ENCODE data around the gene ATP8B2. TPM values are rescaled to one million over a fixed set of nuclear protein-coding genes. Genes with fewer than 3 reads are reported as not detected.

Gene ATP8B2
- total RNA-seq, 1 experiment from 2014 or later = 22.1 TPM

GRCh38 chr1:154353966-154354365 is 28.6 kb downstream of the ATP8B2 start (continued):
- no peak for TF ChIP-seq EZH2 (IDR thresholded peaks at IDR 0.05)
- no peak for TF ChIP-seq EZH2phosphoT487 (IDR thresholded peaks at IDR 0.05; ENCODE audit: borderline replicate concordance)
- TF ChIP-seq POLR2AphosphoS5 (IDR thresholded peaks at IDR 0.05; ENCODE audit: low read depth, low read length) = no peak

GRCh38 chr1:154358519-154358918 is 33.2 kb downstream of the ATP8B2 start:
- H3K27me3 ChIP-seq (ENCODE audit: insufficient read depth, low read length) = no peaks in the 10 kb centered on the region
- no peak for DNase-seq (ENCODE audit: low read depth, low spot score)
- H3K9me3 ChIP-seq (ENCODE audit: control insufficient read depth in 1 of 2, insufficient read depth in 1 of 2, low read depth in 1 of 2, low read length in 2 of 2) = no peaks in the 10 kb centered on the region
- no peak overlapping the region for H3K9ac ChIP-seq (ENCODE audit: low read length)
- no peak overlapping the region for H3K4me2 ChIP-seq (ENCODE audit: low read length)
- BruUV-seq (replicated peaks) = no TSS peak
- H3K4me1 ChIP-seq (ENCODE audit: control insufficient read depth in 1 of 2, insufficient read depth in 2 of 2, low read length in 2 of 2) = peaks cover under 1 to 5% of the 10 kb centered on the region in 2 experiments; a peak in 3 of 4 replicates
- RAD21 ChIA-PET (ENCODE audit: low non-redundant PET in 1 of 2, low total read pairs in 2 of 2, uncharacterized antibody in 2 of 2, unreplicated experiment in 2 of 2) = no interaction called here
- no peak for ATAC-seq
- CTCF ChIA-PET = no interaction called here
- no peaks in the 10 kb centered on the region for H3K9me2 ChIP-seq (ENCODE audit: insufficient read depth)
- no peaks in the 10 kb centered on the region for H4K20me1 ChIP-seq (ENCODE audit: insufficient read depth)
- H3K36me3 ChIP-seq (ENCODE audit: control insufficient read depth in 1 of 2, insufficient read depth in 2 of 2, low read length in 2 of 2) = no peaks in the 10 kb centered on the region
- intact Hi-C loops (cut with micrococcal nuclease) = loop anchor here (10.0 kb wide), 1 partner anchor 186 kb away; no protein-coding TSS in a partner anchor
- no peak overlapping the region for H3K27ac ChIP-seq (ENCODE audit: low read depth, low read length)
- no peak overlapping the region for H2AFZ ChIP-seq (ENCODE audit: low read depth, low read length, poor library complexity, severe bottlenecking)
- POLR2A ChIA-PET = no interaction called here
- H3K4me3 ChIP-seq (replicated peaks in 1 of 2; ENCODE audit: low read depth in 1 of 2, low read length in 2 of 2) = no peak overlapping the region
- H3K79me2 ChIP-seq (ENCODE audit: insufficient read depth, low read length) = no peaks in the 10 kb centered on the region
- TF ChIP-seq POLR2AphosphoS5 (IDR thresholded peaks at IDR 0.05; ENCODE audit: low read depth, low read length) (no peak), ATF3 (IDR thresholded peaks at IDR 0.05) (no peak), EGR1 (IDR thresholded peaks at IDR 0.05; ENCODE audit: low read depth) (no peak), YY1 (IDR thresholded peaks at IDR 0.05; ENCODE audit: extremely low read depth, insufficient replicate concordance, low read depth, low read length) (no peak), EZH2 (IDR thresholded peaks at IDR 0.05) (no peak), ZFX (IDR thresholded peaks at IDR 0.05) (no peak), TCF7L2 (IDR thresholded peaks at IDR 0.05; ENCODE audit: borderline replicate concordance, extremely low read depth, insufficient read depth, insufficient read length) (no peak), EZH2phosphoT487 (IDR thresholded peaks at IDR 0.05; ENCODE audit: borderline replicate concordance) (no peak), ELF1 (IDR thresholded peaks at IDR 0.05; ENCODE audit: borderline replicate concordance, low read depth) (no peak), SIN3A (IDR thresholded peaks at IDR 0.05; ENCODE audit: low read depth) (no peak), CEBPB (IDR thresholded peaks at IDR 0.05; ENCODE audit: low read depth) (no peak), JUND (IDR thresholded peaks at IDR 0.05) (no peak), ZNF274 (IDR thresholded peaks at IDR 0.05; ENCODE audit: low read depth, low read length) (no peak), CBX3 (IDR thresholded peaks at IDR 0.05; ENCODE audit: low read depth) (no peak)
